ENCODE data around the gene CLSTN3. TPM values are rescaled to one million over a fixed set of nuclear protein-coding genes. Genes with fewer than 3 reads are reported as not detected.

CLSTN3 gene
- total and polyA plus RNA-seq, 9 of the 15 experiments (the other 6 are each of a cell fraction or from before 2014, with no cell fraction given): 0.08 to 23.2 (median 11.0) TPM

- TF ChIP-seq ZBTB40 (IDR thresholded peaks at IDR 0.05) (no peak), ZBTB40 (CRISPR knock-in tag; IDR thresholded peaks at IDR 0.05) (no peak), ZNF445 (CRISPR knock-in tag; IDR thresholded peaks at IDR 0.05; ENCODE audit: low read depth) (no peak), HEY1 (CRISPR knock-in tag; IDR thresholded peaks at IDR 0.05; ENCODE audit: borderline replicate concordance) (no peak)
These were observed 16.1 kb downstream of the CLSTN3 start (continued) for GRCh38 chr12:7146228-7146627.

Data from K562 (cell line).